Hair follicle dermal papilla cell (primary cell): ENCODE data around the gene ENO1. TPM values are rescaled to one million over a fixed set of nuclear protein-coding genes. Genes with fewer than 3 reads are reported as not detected.

Experiments
- small RNA-seq: library from RNA; depleted of rRNA; stranded (forward); fragments of <200 nt; gene quantifications from one replicate; pipeline ENCODE3, GENCODE V24; 2012
- total RNA-seq: library from RNA; depleted of rRNA; stranded (reverse); fragments of >200 nt; gene quantifications from 2 replicates; pipeline ENCODE4 v1.2.3, GENCODE V29; 2012

Gene ENO1
- total RNA-seq: 1,174 and 1,609 TPM in 2 replicates

DNA sequence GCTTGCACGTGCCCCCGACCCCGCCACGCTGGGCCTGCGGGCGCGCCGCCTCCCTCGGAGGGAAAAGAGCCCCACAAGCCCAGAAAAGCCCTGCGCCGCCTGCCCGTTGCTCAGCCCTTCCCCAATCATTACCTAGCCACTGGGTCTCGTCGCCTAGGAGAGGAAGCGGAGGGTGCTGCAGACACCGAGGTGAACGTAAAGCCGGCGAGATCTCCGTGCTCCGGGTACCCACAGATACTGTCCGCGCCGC lies at the start of gene ENO1:
Gene ENO1, minus strand, starts transcription at position 239 of the 250 bp plus-strand sequence. CDS start 3,778 bp downstream, outside the sequence.

DNA sequence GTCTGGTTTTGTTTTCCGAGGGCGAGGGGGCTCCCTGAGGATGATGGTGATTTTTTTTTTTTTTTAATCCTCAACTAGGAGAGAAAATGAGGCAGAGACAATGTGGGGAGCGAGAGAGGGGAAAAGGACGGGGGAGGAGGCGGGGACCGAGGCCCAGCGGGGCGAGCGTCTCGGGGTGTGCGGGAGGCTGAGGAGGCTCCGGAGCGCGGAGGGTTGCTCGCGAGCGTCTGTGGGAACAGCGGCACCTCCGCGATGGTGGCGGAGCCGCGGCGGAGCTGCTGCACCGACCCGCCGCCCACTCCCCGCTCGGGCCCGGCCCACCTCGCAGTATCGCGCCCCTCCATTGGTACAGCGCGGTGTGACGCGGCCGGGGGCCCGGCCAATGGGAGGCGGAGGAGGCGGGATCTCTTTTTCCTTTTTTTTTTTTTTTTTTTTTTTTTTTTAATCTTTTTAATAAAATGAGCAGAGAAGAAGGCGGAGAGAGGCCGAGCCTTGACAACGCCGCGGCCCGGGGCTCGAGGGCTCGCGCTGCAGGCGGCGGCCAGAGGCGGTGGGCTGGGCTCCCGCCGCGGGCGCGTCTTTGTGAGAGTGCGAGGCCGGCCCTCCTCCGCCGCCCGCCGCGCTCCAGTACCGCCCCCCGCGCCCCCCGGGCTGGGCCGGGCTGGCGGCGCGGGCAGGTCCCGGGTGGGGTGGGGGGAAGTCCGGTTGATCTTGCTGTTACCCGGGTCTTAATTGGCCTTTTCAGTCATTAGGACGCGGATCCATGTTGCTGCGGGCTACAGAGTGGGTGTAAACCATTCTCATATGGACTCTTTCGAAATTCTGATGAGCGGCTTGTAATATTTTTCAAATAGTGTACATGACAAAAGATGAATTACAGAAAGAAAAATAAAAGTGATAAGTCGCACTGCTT lies 60.8 kb downstream of the ENO1 start, which contains the start of gene RERE:
Gene RERE, minus strand, starts transcription at position 229 of the 913 bp plus-strand sequence.

Small RNA genes within 50 kb of the gene (small RNA-seq; reads per million reads assigned to genes)
- gene AL139415.2 (not detected), gene MIR6728 (not detected), gene RNU6-304P (not detected)

Other genes with a start within 250 kb of the ENO1 start
- 24.7 and 27.7 TPM in 2 replicates for gene RERE, start 61.0 kb downstream of the ENO1 start, total RNA-seq
- not detected in 2 replicates for gene CA6, start 67.2 kb upstream of the ENO1 start, total RNA-seq
- 0.16 TPM in 1 of 2 replicates, not detected in the other for gene SLC2A7, start 147.7 kb upstream of the ENO1 start, total RNA-seq
- 7.1 and 19.1 TPM in 2 replicates for gene SLC2A5, start 190.9 kb upstream of the ENO1 start, total RNA-seq